Endodermal cell (in vitro differentiated cells): Measurements from ENCODE around the gene KIAA1958. TPM values are rescaled to one million over a fixed set of nuclear protein-coding genes. Genes with fewer than 3 reads are reported as not detected.

Experiments used
- DNase-seq: peaks from one replicate; pipeline ENCODE4 v3.0.0-alpha.2; 2017
- H3K27ac ChIP-seq: 2 replicates; pipeline ENCODE4 v1.5.1; 2013; ENCODE audit warnings: mild to moderate bottlenecking, low read depth, low read length, moderate library complexity
- H3K27me3 ChIP-seq: 2 replicates; pipeline ENCODE4 v1.6.1; 2013; ENCODE audit warnings: mild to moderate bottlenecking, low read length, moderate library complexity; ENCODE audit not compliant: insufficient read depth, control insufficient read depth, poor library complexity, severe bottlenecking
- H3K36me3 ChIP-seq: 2 replicates; pipeline ENCODE4 v1.7.0; 2013; ENCODE audit warnings: mild to moderate bottlenecking, low read length, moderate library complexity; ENCODE audit not compliant: control insufficient read depth, insufficient read depth
- H3K4me1 ChIP-seq: one replicate; pipeline ENCODE4 v1.7.0; 2013; ENCODE audit warnings: low read length; ENCODE audit not compliant: control insufficient read depth, insufficient read depth
- H3K4me3 ChIP-seq: 2 replicates; pipeline ENCODE4 v1.5.1; 2013; ENCODE audit warnings: mild to moderate bottlenecking, low read length, moderate library complexity
- H3K9ac ChIP-seq: 2 replicates; pipeline ENCODE4 v1.6.1; 2013; ENCODE audit warnings: mild to moderate bottlenecking, low read length, moderate library complexity; ENCODE audit not compliant: poor library complexity, severe bottlenecking; ENCODE audit errors: extremely low read depth
- H3K9me3 ChIP-seq: 2 replicates; pipeline ENCODE4 v1.6.1; 2013; ENCODE audit warnings: mild to moderate bottlenecking, low read length, moderate library complexity; ENCODE audit not compliant: control insufficient read depth
- H3K27ac Mint-ChIP-seq: 2 replicates; pipeline ENCODE4 v1.8.0; 2020; ENCODE audit warnings: mixed read lengths
- H3K27me3 Mint-ChIP-seq: 2 replicates; pipeline ENCODE4 v1.8.0; 2021; ENCODE audit warnings: mild to moderate bottlenecking, mixed read lengths; ENCODE audit not compliant: insufficient read depth
- H3K36me3 Mint-ChIP-seq: 2 replicates; pipeline ENCODE4 v1.8.0; 2020; ENCODE audit warnings: low read depth, mixed read lengths
- H3K4me1 Mint-ChIP-seq: 2 replicates; pipeline ENCODE4 v1.8.0; 2020; ENCODE audit warnings: mixed read lengths
- H3K4me3 Mint-ChIP-seq: 2 replicates; pipeline ENCODE4 v1.8.0; 2020; ENCODE audit warnings: mild to moderate bottlenecking, moderate library complexity, mixed read lengths
- H3K9me3 Mint-ChIP-seq: 2 replicates; pipeline ENCODE4 v1.8.0; 2020; ENCODE audit warnings: mild to moderate bottlenecking, mixed read lengths
- WGBS, 2 experiments: methylation state at CpG; one replicate each; pipeline versions ENCODE4 v1.1.5 to v1.1.7; 2013; ENCODE audit warnings: missing lambda C conversion rate in 2 of 2, mixed read lengths in 1 of 2; ENCODE audit not compliant: insufficient coverage in 1 of 2, insufficient read length in 1 of 2; 5-methylcytosine and 5-hydroxymethylcytosine counted together
- total RNA-seq, 2 donors: library from RNA; stranded (reverse); fragmentation: NEBNext Ultra II Directional in 1 of 2; extraction: Animal tissue kit (Norgen Biotek cat#: 25700) in 1 of 2; gene quantifications; 2 replicates in 1 of 2; 3 replicates in 1 of 2; pipeline ENCODE4 v1.2.1, GENCODE V29; 2021
- TF ChIP-seq, protein P1 (sequence below): fragments of 200-600 bp; sonication (generic); conservative IDR thresholded peaks from 2 replicates; pipeline ENCODE4 v1.5.0; 2021; ENCODE audit warnings: antibody characterized with exemption, mild to moderate bottlenecking

Gene KIAA1958
- total RNA-seq, 2 donors from 2014 or later = 44.6 to 50.9 TPM

DNA sequence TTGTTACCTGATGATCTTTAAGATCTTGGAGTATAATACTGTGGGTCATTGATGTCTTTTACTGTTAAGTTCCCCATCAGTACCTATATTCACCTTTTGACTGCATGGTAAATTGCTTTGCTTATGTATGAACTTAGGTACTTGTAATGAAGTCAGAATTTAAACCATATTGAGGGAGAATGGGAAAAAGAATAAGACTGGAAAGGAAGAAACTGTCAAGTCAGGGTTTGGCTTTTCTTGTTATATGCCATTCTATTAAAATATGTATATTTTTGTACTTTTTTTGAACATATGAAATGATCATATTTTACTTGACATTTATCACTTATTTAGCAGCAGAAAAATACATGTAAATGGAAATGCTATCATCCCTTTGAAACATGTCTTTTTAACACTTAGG, 58.6 kb downstream of the KIAA1958 start:
- Histone ChIP-seq H3K4me3 (no peak overlapping the region), H3K27me3 (no peaks in the 10 kb centered on the region), H3K4me1 (peaks cover 11% of the 10 kb centered on the region), H3K27ac (no peak overlapping the region), H3K36me3 (no peaks in the 10 kb centered on the region), H3K9ac (no peak overlapping the region), H3K9me3 (no peaks in the 10 kb centered on the region)
- Mint-ChIP-seq H3K4me1 (peaks cover 52% of the 10 kb centered on the region), H3K27ac (no peak overlapping the region), H3K27me3 (no peaks in the 10 kb centered on the region), H3K4me3 (no peak overlapping the region), H3K36me3 (peaks cover 3% of the 10 kb centered on the region), H3K9me3 (peaks cover 2% of the 10 kb centered on the region)
- TF ChIP-seq, protein P1, sequence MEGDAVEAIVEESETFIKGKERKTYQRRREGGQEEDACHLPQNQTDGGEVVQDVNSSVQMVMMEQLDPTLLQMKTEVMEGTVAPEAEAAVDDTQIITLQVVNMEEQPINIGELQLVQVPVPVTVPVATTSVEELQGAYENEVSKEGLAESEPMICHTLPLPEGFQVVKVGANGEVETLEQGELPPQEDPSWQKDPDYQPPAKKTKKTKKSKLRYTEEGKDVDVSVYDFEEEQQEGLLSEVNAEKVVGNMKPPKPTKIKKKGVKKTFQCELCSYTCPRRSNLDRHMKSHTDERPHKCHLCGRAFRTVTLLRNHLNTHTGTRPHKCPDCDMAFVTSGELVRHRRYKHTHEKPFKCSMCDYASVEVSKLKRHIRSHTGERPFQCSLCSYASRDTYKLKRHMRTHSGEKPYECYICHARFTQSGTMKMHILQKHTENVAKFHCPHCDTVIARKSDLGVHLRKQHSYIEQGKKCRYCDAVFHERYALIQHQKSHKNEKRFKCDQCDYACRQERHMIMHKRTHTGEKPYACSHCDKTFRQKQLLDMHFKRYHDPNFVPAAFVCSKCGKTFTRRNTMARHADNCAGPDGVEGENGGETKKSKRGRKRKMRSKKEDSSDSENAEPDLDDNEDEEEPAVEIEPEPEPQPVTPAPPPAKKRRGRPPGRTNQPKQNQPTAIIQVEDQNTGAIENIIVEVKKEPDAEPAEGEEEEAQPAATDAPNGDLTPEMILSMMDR = no peak
- no peak for DNase-seq

DNA sequence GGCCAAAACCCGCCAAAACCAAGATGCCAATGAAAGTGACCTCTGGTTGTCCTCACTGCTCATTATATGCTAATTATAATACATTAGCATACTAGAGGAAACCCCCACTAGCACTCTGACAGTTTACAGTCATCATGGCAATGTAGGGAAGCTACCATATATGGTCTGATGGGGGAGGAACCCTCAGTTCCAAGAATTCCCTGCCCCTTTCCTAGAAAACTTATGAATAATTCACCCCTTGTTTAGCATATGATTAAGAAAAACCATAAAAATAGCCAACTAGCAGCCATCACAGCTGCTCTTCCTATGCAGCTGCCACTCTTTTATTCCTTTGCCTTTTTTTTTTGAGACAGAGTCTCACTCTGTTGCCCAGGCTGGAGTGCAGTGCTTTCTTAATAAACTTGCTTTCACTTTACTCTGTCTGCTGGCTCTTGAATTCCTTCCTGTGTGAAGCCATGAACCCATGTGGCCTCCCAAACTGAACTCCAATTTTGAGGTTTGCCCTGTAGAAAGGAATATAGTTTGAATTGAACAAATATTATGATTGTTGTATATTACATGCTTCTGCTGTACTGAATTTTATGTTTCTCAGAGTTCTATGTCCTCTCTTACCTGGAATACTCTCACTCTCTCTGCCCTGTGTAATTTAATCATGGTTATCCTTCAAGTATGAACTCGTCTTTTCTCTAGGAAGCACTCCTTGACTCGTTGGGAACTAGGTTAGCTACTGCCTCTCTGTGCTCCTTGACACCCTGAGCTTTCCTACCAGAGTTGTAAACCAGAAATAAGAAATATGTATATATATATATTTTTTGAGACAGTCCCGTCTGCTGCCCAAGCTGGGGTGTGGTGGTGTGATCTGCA, 59.8 kb downstream of the KIAA1958 start:
- TF ChIP-seq, protein P1 = no peak
- Mint-ChIP-seq H3K27ac (no peak overlapping the region), H3K27me3 (no peaks in the 10 kb centered on the region), H3K9me3 (peaks cover 2% of the 10 kb centered on the region), H3K4me1 (peaks cover 61% of the 10 kb centered on the region), H3K36me3 (peaks cover 3% of the 10 kb centered on the region), H3K4me3 (no peak overlapping the region)
- Histone ChIP-seq H3K27me3 (no peaks in the 10 kb centered on the region), H3K9ac (no peak overlapping the region), H3K36me3 (no peaks in the 10 kb centered on the region), H3K27ac (peak overlapping the region; percentile 77), H3K4me3 (no peak overlapping the region), H3K4me1 (peaks cover 20% of the 10 kb centered on the region), H3K9me3 (no peaks in the 10 kb centered on the region)
- DNase-seq = no peak
- 50 to 66% methylated on average over 2 to 4 of the region's 4 CpGs for whole genome bisulfite sequencing, 2 experiments

DNA sequence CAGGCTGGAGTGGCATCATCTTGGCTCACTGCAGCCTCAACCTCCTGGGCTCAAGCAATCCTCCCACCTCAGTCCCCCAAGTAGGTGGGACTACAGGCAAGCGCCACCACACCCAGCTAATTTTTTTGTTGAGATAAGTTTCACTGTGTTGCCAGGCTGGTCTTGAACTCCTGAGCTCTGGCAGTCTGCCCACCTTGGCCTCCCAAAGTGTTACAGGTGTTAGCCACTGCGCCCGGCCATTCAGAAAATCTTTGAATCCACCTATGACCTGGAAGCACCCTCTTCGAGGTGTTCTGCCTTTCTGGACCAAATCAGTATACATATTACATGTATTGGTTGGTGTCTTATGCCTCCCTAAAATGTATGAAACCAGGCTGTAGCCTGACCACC, 61.4 kb downstream of the KIAA1958 start:
- H3K9me3 Mint-ChIP-seq = peaks cover 2% of the 10 kb centered on the region
- no peaks in the 10 kb centered on the region for H3K27me3 ChIP-seq
- H3K27ac ChIP-seq = no peak overlapping the region
- peaks cover 3% of the 10 kb centered on the region for H3K36me3 Mint-ChIP-seq
- no peaks in the 10 kb centered on the region for H3K9me3 ChIP-seq
- 86% methylated on average over 4 of the region's 4 CpGs; no CpG with 5 or more reads in 1 of the 2 experiments for WGBS, 2 experiments
- H3K9ac ChIP-seq = no peak overlapping the region
- H3K4me3 Mint-ChIP-seq = peak overlapping the region; percentile 38
- no peak overlapping the region for H3K27ac Mint-ChIP-seq
- peaks cover 24% of the 10 kb centered on the region for H3K4me1 ChIP-seq
- TF ChIP-seq, protein P1 = no peak
- H3K27me3 Mint-ChIP-seq = no peaks in the 10 kb centered on the region
- no peaks in the 10 kb centered on the region for H3K36me3 ChIP-seq
- DNase-seq = no peak
- H3K4me1 Mint-ChIP-seq = peaks cover 68% of the 10 kb centered on the region
- H3K4me3 ChIP-seq = no peak overlapping the region
